HG02885 (cell line): ENCODE data around the gene TSEN34.
"Not testable (repeated sequence)": the region's sequence is repeated elsewhere in the genome, so short reads cannot be mapped to it uniquely, and the experiment has no call there.

Source experiments
- ATAC-seq: cut with Tn5 transposase; IDR thresholded peaks from one replicate; pipeline ENCODE4 v1.9.1; 2021; ENCODE audit warnings: mild to moderate bottlenecking; ENCODE audit not compliant: unreplicated experiment, poor library complexity

The TSEN34 gene

GRCh38 chr19:54183431-54183830 is 7.7 kb upstream of the TSEN34 start:
- ATAC-seq: no peak

GRCh38 chr19:54186351-54186750 is 4.8 kb upstream of the TSEN34 start:
- ATAC-seq: no peak

- no peak for ATAC-seq
These were observed 4.2 kb upstream of the TSEN34 start for GRCh38 chr19:54186934-54187381.

- no peak for ATAC-seq
These were observed 2.8 kb upstream of the TSEN34 start for GRCh38 chr19:54188215-54188871.

- ATAC-seq: peak; percentile 15
These were observed 1.9 kb upstream of the TSEN34 start, which contains the start of gene MBOAT7 for GRCh38 chr19:54189145-54189734. Gene MBOAT7, minus strand, starts transcription at chr19:54189580. Its CDS starts 1,072 bp downstream, at chr19:54188508.

GRCh38 chr19:54189735-54190502 is 1.2 kb upstream of the TSEN34 start:
- ATAC-seq: peak; percentile 50

GRCh38 chr19:54190503-54191010 is 551 bp upstream of the TSEN34 start:
- peak; percentile 52 for ATAC-seq

GRCh38 chr19:54191811-54192453 is 824 bp downstream of the TSEN34 start:
- no peak for ATAC-seq

- no peak for ATAC-seq
These were observed 1.9 kb downstream of the TSEN34 start for GRCh38 chr19:54193011-54193410.

- not testable (repeated sequence) for ATAC-seq
These were observed 3.4 kb downstream of the TSEN34 start for GRCh38 chr19:54194463-54194862.

GRCh38 chr19:54196536-54196935 is 5.4 kb downstream of the TSEN34 start:
- no peak for ATAC-seq

- no peak for ATAC-seq
These were observed 6.0 kb downstream of the TSEN34 start for GRCh38 chr19:54197121-54197520.

GRCh38 chr19:54199401-54199800 is 8.3 kb downstream of the TSEN34 start:
- no peak for ATAC-seq

- no peak for ATAC-seq
These were observed 10.1 kb downstream of the TSEN34 start for GRCh38 chr19:54201172-54201701.

- no peak for ATAC-seq
These were observed 10.9 kb downstream of the TSEN34 start for GRCh38 chr19:54201980-54202379.

- no peak for ATAC-seq
These were observed 12.1 kb downstream of the TSEN34 start for GRCh38 chr19:54203151-54203611.

GRCh38 chr19:54204767-54205468 is 13.8 kb downstream of the TSEN34 start:
- no peak for ATAC-seq

- ATAC-seq: no peak
These were observed 15.1 kb downstream of the TSEN34 start for GRCh38 chr19:54206030-54206830.

GRCh38 chr19:54206831-54207177 is 15.7 kb downstream of the TSEN34 start:
- no peak for ATAC-seq
